Measurements from ENCODE around the gene CCR3.
"Not testable (repeated sequence)": the region's sequence is repeated elsewhere in the genome, so short reads cannot be mapped to it uniquely, and the experiment has no call there.

The CCR3 gene

DNA sequence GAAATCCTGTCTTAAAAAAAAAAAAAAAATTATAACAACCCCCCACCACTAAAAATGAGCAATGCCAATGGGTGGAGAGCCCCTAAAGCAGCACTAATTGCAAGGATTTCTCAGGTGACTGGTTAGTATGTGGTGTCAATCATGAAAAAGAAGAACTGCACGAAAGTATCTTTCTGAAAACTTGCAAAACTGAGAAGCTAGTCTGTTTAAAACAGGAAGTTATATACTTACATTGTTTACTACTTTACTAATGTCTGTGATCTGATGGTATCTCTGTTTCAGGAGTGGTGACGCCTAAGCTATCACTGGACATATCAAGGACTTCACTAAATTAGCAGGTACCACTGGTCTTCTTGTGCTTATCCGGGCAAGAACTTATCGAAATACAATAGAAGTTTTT, at the start of gene CCR3:
Gene CCR3 (plus strand): TSS at position 341 of the 400 bp plus-strand sequence. CDS start 22,699 bp downstream, outside the sequence.
- DNase-seq (ENCODE audit: low read depth): no peak

DNA sequence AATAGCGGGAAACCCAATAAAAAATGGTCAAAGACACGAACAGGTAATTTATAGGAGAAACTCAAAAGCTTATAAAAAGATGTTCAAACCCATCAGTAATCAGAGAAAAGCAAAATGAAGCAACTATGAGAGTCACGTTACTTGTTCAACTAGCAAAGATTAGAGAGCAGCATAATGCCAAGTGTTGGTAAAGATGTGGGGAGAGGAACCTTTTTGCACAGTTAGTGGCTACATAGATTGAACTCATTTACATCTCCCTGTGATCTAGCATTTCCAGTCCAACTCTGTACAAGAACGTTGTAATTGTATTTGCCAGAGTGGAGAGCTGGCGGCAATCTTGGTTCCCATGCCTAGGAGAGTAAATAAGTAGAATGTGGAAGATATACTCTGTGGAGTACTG, 49.3 kb upstream of the CCR3 start:
- no peak for DNase-seq (ENCODE audit: low read depth)

DNA sequence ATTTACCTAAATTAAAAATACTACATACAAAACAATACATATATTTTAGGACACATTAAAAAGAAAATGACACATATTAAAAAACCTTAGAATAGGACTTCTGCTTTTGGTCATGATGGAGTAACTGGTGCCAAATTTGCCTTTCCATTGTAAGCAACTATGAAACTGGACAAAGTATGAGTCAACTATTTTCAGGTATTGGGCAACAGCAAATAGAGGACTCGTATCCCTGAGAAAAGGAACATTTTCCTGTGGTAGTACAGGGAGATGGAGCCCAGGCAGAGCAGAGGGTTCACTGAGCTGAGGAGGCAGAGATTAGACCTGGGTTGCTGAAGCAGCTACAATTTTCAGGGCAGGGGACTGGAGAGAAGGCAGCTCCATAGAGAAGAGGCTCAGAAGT, 48.8 kb upstream of the CCR3 start:
- no peak for DNase-seq (ENCODE audit: low read depth)

DNA sequence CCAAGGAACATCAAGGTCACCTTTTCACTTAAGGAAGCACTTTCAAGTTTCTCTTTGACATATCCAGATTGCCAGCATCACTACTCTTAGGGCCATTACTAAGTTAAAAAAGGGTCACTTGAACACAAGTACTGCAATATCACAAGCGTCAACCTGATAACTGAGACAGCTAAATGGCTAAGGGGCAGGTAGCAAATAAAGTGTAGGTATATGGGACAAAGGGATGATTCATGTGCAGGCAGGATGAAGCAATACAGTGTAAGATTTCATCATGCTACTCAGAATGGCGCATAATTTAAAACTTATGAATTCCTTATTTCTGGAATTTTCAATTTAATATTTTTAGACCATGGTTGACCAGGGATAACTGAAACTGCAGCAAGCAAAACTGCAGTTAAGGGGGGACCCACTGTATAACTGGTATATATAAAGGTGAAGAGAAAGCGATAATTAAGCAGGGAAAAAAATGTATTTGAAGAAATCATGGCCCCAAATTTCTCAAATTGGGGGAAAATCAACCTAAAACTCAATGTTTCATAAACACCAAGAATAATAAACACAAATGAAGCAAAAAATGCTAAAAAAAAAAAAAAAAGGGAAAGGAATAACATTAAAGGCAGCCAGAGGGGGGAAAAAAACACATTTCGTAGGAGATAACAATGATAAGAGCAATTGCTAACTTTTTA, 47.2 kb upstream of the CCR3 start:
- no peak for DNase-seq (ENCODE audit: low read depth)

DNA sequence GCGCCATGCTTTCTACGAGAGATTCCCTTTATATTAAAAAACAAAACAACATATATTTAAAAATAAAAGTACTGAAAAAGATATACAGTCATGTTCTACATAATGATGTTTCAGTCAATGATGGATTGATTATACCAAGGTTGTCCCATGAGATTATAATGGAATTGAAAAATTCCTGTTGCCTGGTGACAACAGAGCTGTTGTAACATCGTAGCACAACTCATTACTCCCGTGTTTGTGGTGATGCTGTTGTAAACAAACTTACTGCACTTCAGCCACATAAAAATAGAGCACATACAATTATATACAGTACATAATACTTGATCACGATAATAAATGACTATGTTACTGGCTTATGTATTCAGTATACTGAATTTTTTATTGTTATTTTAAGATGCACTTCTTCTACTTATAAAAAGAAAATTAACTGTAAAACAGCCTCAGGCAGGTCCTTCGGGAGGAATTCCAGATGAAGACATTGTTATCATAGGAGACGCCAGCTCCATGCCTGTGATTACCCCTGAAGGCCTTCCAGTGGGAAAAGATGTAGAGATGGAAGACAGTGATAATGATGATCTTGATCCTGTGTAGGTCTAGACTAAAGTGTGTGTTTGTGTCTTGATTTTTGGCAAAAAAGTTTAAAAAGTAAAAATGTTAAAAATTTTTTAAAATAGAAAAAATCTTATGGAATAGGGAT, 45.9 kb upstream of the CCR3 start:
- no peak for DNase-seq (ENCODE audit: low read depth)

DNA sequence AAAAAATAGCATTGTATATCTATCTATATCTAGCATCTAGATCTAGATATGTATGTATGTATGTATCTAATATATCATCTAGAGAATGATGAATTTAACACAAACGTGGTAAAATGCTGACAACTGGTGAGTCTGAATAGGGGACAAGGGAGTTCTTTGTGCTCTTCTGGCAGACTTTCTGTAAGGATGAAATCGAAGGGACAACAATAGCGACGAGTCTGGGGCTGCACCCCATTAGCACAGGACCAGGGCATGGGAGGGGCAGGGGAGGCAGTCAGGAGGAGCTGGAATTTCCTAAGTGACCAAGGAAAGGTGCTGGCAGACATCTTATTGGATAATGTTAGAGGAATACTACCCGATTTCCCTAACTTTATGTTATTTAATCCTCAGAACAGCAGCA, 42.0 kb upstream of the CCR3 start:
- no peak for DNase-seq (ENCODE audit: low read depth)

DNA sequence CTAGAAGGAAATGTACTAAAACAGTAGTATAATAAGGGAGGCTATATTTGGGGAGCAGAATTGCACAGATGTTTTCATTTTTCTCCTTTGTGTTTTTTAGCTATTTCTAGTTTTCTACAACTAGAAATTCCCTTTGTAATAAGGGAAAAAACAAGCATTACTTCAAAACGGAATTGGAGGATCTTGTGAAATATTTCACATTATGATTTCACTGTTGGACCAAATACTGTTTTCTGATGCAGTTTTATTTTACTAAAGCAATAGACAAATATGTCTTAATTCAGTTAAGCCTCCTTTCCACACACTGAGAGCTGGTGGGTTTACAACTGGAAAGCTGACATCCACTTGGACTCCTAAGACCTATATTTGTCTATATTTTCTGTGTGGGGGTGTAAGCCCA, 41.5 kb upstream of the CCR3 start:
- no peak for DNase-seq (ENCODE audit: low read depth)

DNA sequence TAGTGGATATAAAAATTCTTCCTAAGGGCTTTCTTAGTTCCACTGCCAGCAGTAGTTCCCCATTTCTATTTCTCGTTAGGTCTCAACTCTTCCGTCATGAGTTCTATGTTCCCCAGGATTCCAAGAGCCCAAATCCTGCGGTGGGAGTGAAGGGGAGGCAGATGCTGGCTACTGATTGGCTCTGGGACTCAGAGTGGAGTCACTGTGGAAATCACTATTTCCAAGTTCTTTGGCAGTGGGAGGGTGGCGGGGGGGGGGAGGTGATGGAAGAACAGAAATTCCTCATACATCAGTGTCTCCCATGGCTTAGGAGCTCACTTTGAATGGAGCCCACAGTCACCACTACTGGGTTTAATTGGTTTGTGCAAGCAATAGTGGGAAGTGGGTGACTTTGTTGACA, 39.7 kb upstream of the CCR3 start:
- DNase-seq (ENCODE audit: low read depth): no peak

DNA sequence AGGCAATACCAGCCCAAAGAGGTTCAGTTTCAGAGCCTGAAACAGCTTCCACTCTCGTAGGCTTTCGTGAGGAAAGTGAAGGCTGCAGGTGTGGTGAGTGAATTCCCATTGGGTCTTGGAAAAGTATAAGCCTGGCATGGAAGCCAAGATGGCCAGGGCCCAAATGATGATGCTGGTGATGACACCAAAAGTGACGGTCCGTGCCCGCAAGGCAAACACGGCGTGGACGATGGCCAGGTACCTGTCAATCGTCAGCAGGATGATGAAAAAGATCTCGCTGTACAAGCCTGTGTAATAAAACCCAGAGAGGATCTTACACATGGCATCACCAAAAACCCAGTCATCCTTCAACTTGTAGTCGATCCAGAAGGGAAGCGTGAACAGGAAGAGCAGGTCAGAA, 38.6 kb upstream of the CCR3 start:
- no peak for DNase-seq (ENCODE audit: low read depth)

DNA sequence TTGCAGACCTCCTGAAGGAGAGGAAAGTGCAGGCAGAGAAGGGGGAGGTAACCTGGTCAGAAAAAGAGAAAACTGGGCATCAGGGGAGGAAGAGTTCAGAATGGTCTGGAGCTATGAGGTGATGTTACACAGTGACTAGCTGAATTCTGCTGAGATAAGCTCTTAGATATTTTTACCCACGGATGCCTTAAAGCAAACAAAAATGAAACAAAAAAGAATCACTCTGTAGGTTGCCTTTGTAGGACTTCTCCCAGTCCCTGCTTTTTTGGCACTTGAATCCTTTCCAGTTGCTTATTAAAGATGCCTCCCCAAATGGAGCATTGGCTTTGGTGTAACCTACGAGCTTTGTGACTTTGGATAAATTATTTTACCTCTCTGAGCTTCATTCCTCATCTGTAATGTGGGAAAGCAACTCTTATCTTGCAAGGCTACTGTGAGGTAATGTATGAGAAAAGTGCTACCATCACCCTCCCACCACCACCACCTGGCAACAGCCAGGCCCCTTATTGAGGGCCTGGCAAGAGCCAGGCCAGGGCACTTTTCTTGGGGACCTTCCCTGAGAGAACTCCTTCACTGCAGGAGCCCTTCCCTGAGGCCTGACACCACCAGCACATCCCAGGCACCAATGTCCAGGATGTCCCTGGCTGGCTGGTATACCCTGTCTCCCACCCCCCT, 36.8 kb upstream of the CCR3 start:
- no peak for DNase-seq (ENCODE audit: low read depth)

DNA sequence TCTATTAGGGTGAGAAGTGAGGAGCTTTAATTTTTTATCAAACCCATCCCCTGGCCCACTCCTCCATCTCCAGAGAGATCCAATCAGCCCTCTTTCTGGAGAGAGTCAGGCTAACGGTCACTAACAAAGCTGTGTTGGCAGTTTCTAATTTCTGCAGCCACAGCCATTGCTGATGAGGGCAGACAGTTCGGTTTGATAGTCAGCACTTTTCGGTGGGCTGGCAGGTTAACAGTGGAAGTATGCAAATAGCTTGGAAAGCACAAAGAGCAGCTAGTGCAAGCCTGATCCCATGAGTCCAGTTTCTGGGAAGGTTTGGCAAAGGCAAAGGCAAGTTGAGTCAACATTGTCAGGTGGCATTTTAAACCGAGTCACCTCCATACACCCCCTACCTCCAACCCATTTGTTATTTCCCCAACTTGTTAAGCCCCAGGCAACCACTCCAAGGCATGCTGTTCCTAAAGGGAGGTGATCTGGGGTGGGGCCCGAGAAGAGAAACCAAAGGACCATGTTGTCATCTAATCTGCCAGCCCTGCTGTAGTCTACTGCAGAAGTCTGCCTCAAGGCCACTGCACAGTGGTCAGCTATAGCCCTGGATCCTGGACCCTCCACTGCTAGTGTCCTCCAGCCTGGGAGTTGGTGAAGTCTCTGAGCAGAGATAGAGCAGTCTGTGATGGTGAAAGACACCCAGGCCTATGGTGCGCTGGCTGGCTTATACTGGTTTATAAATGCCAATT, 35.8 kb upstream of the CCR3 start:
- DNase-seq (ENCODE audit: low read depth): no peak

DNA sequence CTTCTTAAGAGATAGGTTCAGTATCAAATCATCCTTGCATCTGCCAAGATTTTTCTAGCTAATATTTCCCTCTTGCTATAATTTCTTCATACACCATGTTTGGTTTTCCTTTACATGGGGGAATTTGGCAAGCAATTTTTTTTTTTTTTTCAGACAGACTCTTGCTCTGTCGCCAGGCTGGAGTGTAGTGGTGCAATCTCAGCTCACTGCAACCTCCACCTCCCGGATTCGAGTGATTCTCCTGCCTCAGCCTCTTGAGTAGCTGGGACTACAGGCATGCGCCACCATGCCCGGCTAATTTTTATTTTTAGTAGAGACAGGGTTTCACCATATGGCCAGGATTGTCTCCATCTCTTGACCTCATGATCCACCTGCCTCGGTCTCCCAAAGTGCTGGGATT, 34.7 kb upstream of the CCR3 start:
- DNase-seq (ENCODE audit: low read depth): not testable (repeated sequence)

DNA sequence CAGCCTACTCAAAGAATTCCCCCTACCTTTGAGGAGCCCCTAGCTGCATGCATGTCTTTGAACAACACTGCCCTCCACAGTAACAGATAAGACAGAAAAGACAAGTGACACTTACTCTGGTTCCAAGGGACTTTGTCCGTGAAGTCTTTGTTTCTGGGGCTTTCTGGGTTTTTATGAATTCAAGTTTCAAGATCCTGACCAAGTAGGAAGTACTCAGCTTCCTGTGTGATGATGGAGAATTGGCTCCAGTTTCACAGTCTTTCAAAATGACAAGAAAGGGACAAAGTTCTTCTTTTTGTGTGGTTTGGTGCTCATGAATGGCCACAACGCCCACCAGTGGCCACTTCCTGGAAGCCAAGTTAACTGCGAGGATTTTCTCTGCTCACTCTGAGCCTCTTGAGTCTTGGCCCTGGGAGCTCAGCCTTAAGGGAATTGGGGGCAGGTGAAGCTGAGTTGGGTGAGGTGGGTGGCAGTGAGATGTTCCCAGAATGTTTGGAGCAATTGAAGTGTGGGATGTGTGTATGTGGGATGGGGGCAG, 34.0 kb upstream of the CCR3 start, which contains the start of gene CCR1:
Gene CCR1 (minus strand): TSS at position 147 of the 538 bp plus-strand sequence. CDS start 4,000 bp downstream, outside the sequence.
- no peak for DNase-seq (ENCODE audit: low read depth)

DNA sequence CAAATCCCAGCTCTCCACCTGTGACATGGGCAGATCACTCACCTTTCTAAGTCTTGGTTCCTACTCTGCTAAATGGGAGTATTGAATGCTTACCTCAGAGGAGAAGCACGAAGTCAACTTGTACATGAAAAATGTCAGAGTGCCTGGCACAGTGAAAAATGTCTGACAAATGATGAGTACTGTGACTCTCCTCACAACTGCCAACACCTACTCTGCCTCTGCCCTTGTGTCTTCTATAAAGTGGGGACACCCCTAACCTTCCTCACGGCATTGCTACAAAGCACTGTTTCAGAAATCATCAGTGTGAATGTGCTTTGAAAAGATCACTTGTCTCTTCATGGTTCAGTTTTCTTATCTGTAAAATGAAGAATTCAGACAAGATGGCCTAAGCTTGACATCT, 33.2 kb upstream of the CCR3 start:
- DNase-seq (ENCODE audit: low read depth): no peak

DNA sequence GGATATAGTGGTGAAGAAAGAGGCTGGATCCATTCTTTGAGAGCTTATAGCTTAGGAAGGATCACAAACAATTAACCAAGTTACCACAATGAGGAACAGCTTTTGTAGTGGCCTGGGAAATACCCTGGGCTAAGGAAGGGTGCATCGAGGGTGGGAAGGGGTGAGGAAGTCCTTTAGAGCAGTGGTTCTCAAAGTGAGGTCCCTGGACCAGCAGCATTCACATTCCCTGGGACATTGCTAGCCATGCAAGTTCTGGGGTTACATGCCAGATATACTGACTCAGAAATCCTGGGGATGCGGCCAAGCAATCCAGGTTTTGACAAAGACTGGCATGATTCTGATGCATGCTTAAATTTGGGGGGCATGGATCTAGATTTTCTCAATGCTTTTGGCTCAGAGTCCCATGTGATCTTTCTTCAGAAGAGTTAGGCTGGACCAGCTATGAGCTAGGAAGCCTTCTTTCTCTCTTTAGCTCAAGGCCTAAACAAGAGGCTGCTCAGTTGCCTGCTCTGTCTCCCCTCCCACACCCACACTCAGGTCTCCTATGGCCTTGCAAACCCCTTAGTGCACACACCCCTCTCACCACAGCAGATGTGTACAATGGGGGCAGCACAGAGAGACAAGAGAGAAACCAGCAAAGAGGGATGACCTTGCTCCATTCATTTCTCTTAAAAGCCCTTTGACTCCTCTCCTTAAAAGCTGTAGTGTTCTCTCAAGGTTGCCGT, 32.4 kb upstream of the CCR3 start:
- DNase-seq (ENCODE audit: low read depth): no peak

DNA sequence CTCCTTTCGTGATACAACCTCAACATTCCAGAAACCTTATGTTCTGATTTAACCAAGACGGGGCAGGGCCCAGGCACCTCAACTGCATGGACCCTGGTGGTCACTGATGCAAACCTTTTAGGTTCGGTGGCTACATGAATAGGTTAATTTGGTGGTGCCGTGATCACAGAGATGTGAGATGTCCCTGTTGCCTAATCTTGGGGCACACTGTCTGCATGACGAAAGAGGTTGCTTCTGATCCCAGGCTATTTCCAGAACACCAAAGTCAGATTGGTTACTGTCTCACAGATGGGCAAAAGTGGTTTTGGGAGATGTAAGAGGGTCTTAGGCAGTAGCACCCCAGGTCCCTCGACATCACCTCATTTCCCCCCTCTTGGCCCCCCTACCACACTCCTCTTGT, 30.2 kb upstream of the CCR3 start:
- DNase-seq (ENCODE audit: low read depth): no peak

DNA sequence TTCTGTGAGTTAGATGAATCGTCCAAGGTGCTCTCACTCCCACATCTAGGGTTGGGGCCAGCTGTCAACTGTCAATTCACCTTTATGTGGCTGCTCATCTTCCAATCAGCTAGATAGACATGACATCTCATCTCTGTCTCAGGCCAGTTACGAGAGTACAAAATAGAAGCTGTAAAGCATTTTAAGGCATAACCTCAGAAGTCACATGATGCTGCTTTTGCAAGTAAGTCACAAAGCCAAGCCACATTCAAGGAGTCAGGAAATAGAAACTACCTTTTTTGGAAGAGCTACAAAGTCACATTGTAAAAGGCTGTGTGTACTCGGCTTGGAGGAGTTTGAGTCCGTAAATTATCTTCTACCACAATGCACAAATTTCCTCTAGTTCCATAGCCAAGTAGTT, 29.1 kb upstream of the CCR3 start:
- DNase-seq (ENCODE audit: low read depth): no peak

DNA sequence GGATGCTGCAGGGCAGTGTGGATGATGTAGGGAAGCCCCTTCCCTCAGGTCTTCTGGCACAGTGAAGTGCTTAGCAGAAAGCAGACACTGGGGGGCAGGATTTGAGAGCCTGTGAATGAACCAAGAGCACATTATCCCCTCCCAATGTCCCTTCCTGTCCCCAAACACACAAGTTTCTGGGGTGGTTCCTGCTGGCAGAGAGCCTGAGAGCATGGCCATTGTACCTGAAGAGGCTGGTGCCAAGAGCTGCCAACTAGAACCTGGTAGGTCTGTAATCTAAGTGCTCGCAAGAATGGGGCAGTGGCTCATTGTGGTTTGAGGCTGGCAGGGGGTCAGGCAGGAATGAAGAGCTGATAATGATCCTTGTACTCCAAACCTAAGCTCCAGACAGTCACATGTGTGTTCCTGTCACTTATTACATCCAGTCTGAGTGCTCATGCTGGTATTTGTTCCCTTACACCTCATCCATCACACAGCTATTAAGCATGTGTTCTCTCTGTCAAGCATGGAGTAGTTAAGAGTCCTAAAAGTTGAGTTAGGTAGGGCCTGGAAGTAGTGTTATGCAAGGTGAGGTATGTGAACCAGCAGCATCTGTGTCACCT, 27.4 kb upstream of the CCR3 start:
- DNase-seq (ENCODE audit: low read depth): no peak

DNA sequence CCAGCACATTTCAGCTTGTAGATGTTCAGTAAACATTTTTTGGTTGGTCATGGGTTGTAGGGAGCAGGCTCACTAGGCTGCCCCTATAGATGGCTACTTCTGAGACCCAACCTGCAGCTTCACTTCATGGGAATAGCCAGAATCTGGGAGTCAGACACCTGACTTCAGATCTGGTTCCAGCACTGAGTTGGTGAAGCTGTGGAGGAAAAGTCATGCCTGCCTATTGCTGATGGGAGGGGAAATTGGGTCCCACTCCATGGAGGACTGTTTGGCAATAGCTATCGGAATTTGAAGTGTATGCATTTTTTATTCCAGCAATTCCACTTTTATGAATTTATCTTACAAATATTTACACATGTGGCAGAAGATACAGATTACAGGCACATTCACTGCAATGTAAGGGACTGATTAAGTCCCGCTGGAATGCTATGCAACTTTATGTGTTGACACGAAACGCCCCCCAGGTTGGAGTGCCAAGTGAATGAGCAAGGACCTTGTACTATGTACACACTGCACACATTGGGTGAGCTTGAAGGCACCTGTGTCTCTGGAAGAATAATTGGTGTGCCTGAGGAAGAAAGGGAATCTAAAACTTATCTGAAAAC, 26.3 kb upstream of the CCR3 start:
- no peak for DNase-seq (ENCODE audit: low read depth)

DNA sequence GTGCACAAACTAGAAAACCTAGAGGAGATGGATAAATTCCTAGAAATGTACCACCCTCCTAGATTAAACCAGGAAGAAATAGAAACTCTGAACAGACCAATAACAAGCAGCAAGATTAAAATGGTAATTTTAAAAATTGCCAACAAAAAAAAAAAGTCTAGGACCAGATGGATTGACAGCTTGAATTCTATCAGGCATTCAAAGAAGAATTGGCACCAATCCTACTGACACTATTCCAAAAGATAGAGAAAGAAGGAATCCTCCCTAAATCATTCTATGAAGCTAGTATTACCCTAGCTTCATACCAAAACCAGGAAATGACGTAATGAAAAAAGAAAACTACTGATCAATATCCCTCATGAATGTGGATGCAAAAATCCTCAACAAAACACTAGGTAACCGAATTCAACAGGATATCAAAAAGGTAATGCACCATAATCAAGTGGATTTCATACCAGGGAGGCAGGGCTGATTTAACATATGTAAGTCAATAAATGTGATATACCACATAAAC, 24.0 kb upstream of the CCR3 start:
- no peak for DNase-seq (ENCODE audit: low read depth)

DNA sequence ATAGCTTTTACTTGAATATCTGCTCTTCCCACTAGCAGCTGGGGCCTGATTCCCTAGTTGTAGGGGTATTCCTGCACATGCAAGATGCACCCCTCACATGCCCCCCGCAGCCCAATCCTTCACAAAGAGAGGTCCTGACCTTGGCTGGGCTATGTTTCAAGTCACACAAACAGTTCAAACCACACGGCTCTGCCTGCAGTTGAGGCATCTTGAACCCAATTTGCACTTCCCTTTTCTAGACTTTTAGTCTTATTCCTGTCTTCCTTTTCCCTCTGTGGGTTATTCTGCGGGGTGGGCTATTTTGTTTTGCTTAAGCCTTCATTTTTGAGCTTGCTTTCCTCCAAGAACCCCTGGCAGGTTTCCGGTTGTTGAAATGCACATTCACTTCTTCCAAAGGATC, 20.9 kb upstream of the CCR3 start:
- no peak for DNase-seq (ENCODE audit: low read depth)
